Loucy (cell line): ENCODE measurements around the gene AP1M1.

ENCODE experiments used
- H2AFZ ChIP-seq: fragments of 200-600 bp; sonication (generic); 2 replicates; pipeline ENCODE4 v1.6.0; 2016; ENCODE audit warnings: antibody characterized with exemption, mild to moderate bottlenecking, low read length, moderate library complexity
- H3F3A ChIP-seq: fragments of 200-600 bp; 2 replicates; pipeline ENCODE4 v1.6.0; 2016; ENCODE audit warnings: antibody characterized with exemption, low read depth, mild to moderate bottlenecking
- H3K27me3 ChIP-seq: fragments of 200-600 bp; sonication (generic); 2 replicates; pipeline ENCODE4 v1.6.1; 2014; ENCODE audit warnings: low read length, mild to moderate bottlenecking; ENCODE audit not compliant: insufficient read depth, poor library complexity, severe bottlenecking
- H3K36me3 ChIP-seq: fragments of 200-600 bp; sonication (generic); 2 replicates; pipeline ENCODE4 v1.6.1; 2016; ENCODE audit warnings: low read length; ENCODE audit not compliant: insufficient read depth
- H3K4me1 ChIP-seq: fragments of 200-600 bp; sonication (generic); 2 replicates; pipeline ENCODE4 v1.5.1; 2014; ENCODE audit warnings: low read length, mild to moderate bottlenecking; ENCODE audit not compliant: insufficient read depth, poor library complexity, severe bottlenecking
- H3K4me2 ChIP-seq: fragments of 200-600 bp; sonication (generic); 2 replicates; pipeline ENCODE4 v1.6.0; 2014; ENCODE audit warnings: antibody characterized with exemption, low read length, low read depth, mild to moderate bottlenecking; ENCODE audit not compliant: poor library complexity, severe bottlenecking
- H3K4me3 ChIP-seq: fragments of 200-600 bp; sonication (generic); 2 replicates; pipeline ENCODE4 v1.5.1; 2014; ENCODE audit warnings: low read length, mild to moderate bottlenecking, mixed read lengths; ENCODE audit not compliant: poor library complexity, severe bottlenecking
- H3K79me2 ChIP-seq: fragments of 200-600 bp; sonication (generic); 2 replicates; pipeline ENCODE4 v1.6.1; 2014; ENCODE audit warnings: low read length; ENCODE audit not compliant: insufficient read depth
- H3K9ac ChIP-seq: fragments of 200-600 bp; sonication (generic); 2 replicates; pipeline ENCODE4 v1.6.0; 2014; ENCODE audit warnings: mild to moderate bottlenecking, low read depth, low read length, moderate library complexity; ENCODE audit not compliant: poor library complexity, severe bottlenecking
- H3K9me2 ChIP-seq: fragments of 200-600 bp; sonication (generic); replicated peaks from 2 replicates; pipeline ENCODE4 v1.6.1; 2016; ENCODE audit warnings: low read depth, low read length, mixed read lengths
- H3K9me3 ChIP-seq: fragments of 200-600 bp; sonication (generic); 2 replicates; pipeline ENCODE4 v1.6.1; 2014; ENCODE audit warnings: mild to moderate bottlenecking, antibody characterized with exemption, low read length, low read depth; ENCODE audit not compliant: insufficient read depth
- H4K20me1 ChIP-seq: fragments of 200-600 bp; sonication (generic); 2 replicates; pipeline ENCODE4 v1.6.0; 2014; ENCODE audit warnings: antibody characterized with exemption, low read length, mild to moderate bottlenecking; ENCODE audit not compliant: insufficient read depth, poor library complexity, severe bottlenecking
- EZH2phosphoT487 ChIP-seq: fragments of 200-600 bp; IDR thresholded peaks from 2 replicates; pipeline ENCODE4 v1.6.1; 2018; ENCODE audit warnings: antibody characterized with exemption, mild to moderate bottlenecking, moderate library complexity, borderline replicate concordance
- TF ChIP-seq, protein P1 (sequence below): fragments of 200-600 bp; sonication (generic); conservative IDR thresholded peaks from 2 replicates; pipeline ENCODE4 v1.5.1; 2014; ENCODE audit warnings: mild to moderate bottlenecking, antibody characterized with exemption, low read length

Gene AP1M1

DNA sequence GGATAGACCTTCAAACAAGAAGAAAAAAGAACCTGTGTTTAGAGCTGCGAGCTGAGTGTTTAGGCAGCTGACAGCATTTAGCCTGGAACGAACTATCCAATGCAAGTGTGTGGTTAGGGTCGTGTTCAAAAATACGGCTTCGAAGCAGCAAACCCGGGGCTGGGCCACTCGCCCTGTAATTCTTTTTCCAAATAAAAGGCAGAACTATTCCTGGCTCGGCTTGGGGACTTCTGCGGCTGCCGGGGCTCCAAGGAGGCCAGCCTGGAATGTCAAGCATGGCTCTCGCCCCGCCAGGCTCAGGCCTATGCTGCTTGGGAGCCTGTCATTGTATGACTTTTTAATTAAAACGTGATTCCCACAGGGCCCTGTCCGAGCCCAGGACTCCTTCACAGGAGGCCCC lies 75.2 kb downstream of the AP1M1 start:
- no peaks in the 10 kb centered on the region for H4K20me1 ChIP-seq
- H3K36me3 ChIP-seq, result no peaks in the 10 kb centered on the region
- H3K9me2 ChIP-seq, result no peaks in the 10 kb centered on the region
- no peak overlapping the region for H3K4me2 ChIP-seq
- H3K4me1 ChIP-seq, result no peaks in the 10 kb centered on the region
- TF ChIP-seq EZH2phosphoT487, result no peak
- TF ChIP-seq, protein P1, sequence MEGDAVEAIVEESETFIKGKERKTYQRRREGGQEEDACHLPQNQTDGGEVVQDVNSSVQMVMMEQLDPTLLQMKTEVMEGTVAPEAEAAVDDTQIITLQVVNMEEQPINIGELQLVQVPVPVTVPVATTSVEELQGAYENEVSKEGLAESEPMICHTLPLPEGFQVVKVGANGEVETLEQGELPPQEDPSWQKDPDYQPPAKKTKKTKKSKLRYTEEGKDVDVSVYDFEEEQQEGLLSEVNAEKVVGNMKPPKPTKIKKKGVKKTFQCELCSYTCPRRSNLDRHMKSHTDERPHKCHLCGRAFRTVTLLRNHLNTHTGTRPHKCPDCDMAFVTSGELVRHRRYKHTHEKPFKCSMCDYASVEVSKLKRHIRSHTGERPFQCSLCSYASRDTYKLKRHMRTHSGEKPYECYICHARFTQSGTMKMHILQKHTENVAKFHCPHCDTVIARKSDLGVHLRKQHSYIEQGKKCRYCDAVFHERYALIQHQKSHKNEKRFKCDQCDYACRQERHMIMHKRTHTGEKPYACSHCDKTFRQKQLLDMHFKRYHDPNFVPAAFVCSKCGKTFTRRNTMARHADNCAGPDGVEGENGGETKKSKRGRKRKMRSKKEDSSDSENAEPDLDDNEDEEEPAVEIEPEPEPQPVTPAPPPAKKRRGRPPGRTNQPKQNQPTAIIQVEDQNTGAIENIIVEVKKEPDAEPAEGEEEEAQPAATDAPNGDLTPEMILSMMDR, result no peak
- no peaks in the 10 kb centered on the region for H3K9me3 ChIP-seq
- H3K79me2 ChIP-seq, result no peaks in the 10 kb centered on the region
- no peak overlapping the region for H2AFZ ChIP-seq
- H3K9ac ChIP-seq, result no peak overlapping the region
- H3F3A ChIP-seq, result no peaks in the 10 kb centered on the region
- H3K4me3 ChIP-seq, result no peak overlapping the region
- no peaks in the 10 kb centered on the region for H3K27me3 ChIP-seq

DNA sequence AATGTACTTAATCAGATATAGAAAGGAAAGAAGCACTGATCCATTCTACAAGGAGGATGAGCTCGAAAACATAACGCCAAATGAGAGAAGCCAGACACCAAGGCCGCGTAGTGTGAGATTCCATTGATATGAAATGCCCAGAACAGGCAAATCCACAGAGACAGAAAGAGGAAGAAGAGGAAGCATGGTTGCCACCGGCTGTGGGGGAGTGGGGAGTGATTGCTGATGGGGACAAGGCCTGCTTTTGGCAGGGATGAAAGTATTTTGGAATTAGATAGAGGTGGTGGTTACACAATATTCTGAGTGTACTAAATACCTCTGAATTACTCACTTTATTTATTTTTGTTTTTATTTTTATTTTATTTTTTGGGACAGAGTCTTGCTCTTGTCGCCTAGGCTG lies 76.7 kb downstream of the AP1M1 start:
- Histone ChIP-seq H3K9me3 (no peaks in the 10 kb centered on the region), H2AFZ (no peak overlapping the region), H3K79me2 (no peaks in the 10 kb centered on the region), H3K4me1 (no peaks in the 10 kb centered on the region), H3F3A (no peaks in the 10 kb centered on the region), H3K27me3 (no peaks in the 10 kb centered on the region), H4K20me1 (no peaks in the 10 kb centered on the region), H3K9me2 (no peaks in the 10 kb centered on the region), H3K9ac (no peak overlapping the region), H3K4me3 (no peak overlapping the region), H3K36me3 (no peaks in the 10 kb centered on the region), H3K4me2 (no peak overlapping the region)
- TF ChIP-seq, protein P1, result no peak
- TF ChIP-seq EZH2phosphoT487, result no peak

DNA sequence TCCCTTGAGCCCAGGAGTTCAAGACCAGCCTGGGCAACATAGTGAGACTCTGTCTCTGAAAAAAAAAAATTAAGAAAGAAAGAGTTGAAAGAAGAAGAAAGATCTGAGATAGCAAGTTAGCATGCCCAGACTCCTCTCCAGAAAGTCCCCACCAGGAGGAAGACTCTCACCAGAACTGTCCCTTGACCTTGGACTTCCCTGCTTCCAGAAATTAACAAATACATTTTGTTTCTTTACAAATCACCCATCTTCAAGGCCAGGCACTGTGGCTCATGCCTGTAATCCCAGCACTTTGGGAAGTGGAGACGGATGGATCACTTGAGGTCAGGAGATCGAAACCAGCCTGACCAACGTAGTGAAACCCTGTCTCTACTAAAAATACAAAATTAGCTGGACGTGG lies 82.6 kb downstream of the AP1M1 start:
- no peak overlapping the region for H3K4me2 ChIP-seq
- H3K4me1 ChIP-seq, result no peaks in the 10 kb centered on the region
- no peak overlapping the region for H3K9ac ChIP-seq
- no peaks in the 10 kb centered on the region for H3K36me3 ChIP-seq
- no peaks in the 10 kb centered on the region for H3K9me3 ChIP-seq
- H3K9me2 ChIP-seq, result no peaks in the 10 kb centered on the region
- H3K4me3 ChIP-seq, result no peak overlapping the region
- TF ChIP-seq, protein P1, result no peak
- no peak for TF ChIP-seq EZH2phosphoT487
- no peaks in the 10 kb centered on the region for H3F3A ChIP-seq
- H2AFZ ChIP-seq, result no peak overlapping the region
- H3K27me3 ChIP-seq, result no peaks in the 10 kb centered on the region
- H4K20me1 ChIP-seq, result no peaks in the 10 kb centered on the region
- no peaks in the 10 kb centered on the region for H3K79me2 ChIP-seq
